Embryonic facial prominence (tissue), 1 donor: Measurements from ENCODE around the gene RIOX2.
"Not testable (repeated sequence)": the region's sequence is repeated elsewhere in the genome, so short reads cannot be mapped to it uniquely, and the experiment has no call there.

Experiments used
- DNase-seq: peaks from one replicate; pipeline ENCODE4 v3.0.0-alpha.2; 2016; ENCODE audit errors: extremely low spot score

The RIOX2 gene

GRCh38 chr3:97911459-97911858 lies 60.8 kb downstream of the RIOX2 start:
- no peak for DNase-seq

DNA sequence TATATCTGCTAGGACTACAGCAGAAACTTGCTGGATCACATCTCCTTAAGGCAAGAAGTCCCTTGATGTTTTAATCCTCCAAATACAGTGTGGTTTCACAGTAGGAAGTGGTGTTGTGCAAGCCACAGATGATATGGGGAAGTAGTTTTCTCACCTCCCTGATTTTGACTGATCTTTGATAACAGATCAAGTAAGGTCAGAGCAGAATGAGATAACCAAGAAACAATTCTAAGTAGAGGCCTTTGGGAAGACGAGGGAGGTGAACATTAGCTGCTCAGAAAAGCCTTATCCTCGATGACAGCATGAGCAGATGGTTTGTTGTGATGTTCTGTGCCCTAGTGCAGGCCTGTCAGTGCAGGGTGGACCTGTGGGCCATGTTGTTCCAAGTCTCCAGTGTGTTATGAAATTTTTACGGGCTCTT lies 61.3 kb downstream of the RIOX2 start:
- DNase-seq, result no peak

DNA sequence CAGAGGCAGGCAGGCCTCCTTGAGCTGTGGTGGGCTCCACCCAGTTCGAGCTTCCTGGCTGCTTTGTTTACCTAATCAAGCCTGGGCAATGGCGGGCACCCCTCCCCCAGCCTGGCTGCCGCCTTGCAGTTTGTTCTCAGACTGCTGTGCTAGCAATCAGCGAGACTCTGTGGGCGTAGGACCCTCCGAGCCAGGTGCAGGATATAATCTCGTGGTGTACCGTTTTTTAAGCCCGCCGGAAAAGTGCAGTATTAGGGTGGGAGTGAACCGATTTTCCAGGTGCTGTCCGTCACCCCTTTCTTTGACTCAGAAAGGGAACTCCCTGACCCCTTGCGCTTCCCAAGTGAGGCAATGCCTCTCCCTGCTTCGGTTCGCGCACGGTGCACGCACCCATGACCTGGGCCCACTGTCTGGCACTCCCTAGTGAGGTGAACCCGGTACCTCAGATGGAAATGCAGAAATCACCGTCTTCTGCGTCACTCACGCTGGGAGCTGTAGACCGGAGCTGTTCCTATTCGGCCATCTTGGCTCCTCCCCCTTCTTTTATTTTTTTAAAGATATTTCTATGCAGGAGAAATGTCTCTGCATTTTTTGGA lies 61.9 kb downstream of the RIOX2 start:
- not testable (repeated sequence) for DNase-seq

- not testable (repeated sequence) for DNase-seq
Measured at GRCh38 chr3:97909830-97910229, 62.4 kb downstream of the RIOX2 start.

- no peak for DNase-seq
Measured at GRCh38 chr3:97901313-97902248, 70.7 kb downstream of the RIOX2 start.

DNA sequence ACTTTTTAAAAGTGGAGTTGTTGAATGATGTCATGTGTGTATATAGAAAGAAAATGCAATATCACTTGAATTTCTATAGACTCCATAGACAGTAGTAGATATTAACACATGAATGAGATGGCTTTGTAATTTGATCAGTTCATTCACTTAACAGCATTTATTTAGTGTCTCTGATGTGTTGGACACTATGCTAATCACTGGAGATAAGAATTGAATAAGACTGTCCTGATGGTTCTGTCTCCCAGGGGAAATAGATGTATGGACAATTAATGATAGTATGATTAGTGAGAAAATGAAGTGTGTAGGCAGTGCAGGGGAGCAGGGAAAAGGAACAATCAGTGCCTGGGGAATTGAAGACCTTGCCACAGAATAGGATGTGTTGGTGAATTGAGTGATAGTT lies 72.9 kb downstream of the RIOX2 start:
- DNase-seq, result no peak

- DNase-seq, result no peak
Measured at GRCh38 chr3:97896547-97896946, 75.7 kb downstream of the RIOX2 start.

GRCh38 chr3:97896129-97896528 lies 76.1 kb downstream of the RIOX2 start:
- no peak for DNase-seq

DNA sequence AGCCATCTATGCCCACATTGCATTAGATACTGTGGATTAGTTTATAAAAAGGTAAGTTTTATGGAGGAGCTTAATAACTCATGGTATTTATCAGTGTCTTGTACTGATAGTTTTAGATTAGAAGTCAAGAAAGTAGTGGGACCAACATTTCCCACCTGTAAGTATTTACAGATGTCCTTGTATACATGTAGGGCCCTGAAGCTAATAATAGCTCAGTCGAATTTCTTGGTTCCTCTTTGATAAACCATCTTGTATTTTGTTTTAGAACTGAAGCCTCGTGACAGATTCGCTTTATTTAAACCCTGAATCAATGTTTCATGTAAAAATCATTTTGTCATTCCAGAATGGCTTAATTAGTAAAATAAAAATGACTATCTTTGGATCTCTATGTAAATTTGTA lies 77.0 kb downstream of the RIOX2 start:
- DNase-seq, result no peak

DNA sequence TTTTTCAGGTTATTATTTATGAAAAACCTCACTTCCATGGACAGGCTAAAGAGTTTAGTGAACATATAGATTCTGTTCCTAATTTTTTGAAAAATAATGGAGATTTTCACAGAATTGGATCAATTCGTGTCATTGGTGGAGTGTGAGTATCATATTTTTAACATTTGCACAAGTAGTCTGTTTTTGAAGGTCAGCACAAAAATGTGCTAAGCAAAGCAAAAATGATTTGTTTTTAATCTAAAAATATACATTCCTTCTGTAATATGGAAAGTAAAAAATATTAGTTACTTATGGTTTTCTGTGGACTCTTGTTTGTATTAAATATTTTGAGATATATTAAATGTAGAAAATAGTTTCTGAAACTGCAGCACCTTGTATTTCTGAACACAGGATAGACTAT lies 79.4 kb downstream of the RIOX2 start:
- DNase-seq, result no peak
